ENCODE measurements around the gene EXOC3L2.

DNA sequence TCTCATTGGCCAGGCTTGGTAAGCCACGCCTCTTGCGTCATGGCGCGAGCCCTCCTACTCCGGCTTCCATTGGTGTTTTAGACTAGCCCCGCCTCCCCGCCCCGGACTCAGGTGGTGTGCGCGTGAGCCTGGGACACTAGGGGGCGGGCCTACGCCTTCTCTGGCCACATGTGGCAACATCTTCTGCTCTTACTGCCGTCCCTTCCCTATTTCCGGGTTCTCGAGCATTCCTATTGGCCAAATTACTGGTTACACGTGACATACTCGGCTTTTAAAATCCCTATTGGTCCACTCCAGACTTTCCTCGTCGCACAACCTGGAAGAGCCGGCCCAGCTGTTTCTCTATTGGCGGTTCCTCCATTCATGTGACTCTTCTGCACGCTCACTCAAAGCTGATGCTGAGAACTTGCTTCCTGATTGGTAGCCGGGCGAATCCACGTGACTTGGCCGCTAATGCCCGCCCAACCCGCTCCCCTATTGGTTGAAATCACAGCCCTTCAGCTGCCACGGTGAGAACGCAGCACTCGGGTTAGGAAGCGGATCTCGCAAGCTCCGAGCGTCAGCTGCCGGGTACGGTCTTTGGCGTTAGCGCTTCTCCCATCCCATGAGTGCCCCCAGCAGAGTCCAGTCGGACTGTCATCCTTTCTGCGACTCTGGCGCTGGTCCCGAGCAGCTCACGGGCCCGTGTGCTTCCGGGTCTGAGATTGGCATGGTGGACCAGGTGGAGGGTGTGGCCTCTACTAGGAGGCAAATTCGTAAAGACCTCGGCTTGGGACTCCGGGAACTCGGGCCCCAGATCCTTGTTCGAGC, 66.7 kb downstream of the EXOC3L2 start, which contains the start of gene BLOC1S3:
- peak; percentile 71 for TF ChIP-seq POLR2A (IDR thresholded peaks at IDR 0.05; ENCODE audit: low read depth, low read length)
- peak; percentile 84 for TF ChIP-seq POLR2AphosphoS5 (IDR thresholded peaks at IDR 0.05; ENCODE audit: low read depth, low read length)
